Lung (tissue), 12 donors: ENCODE measurements around the gene EHD4. TPM values are rescaled to one million over a fixed set of nuclear protein-coding genes. Genes with fewer than 3 reads are reported as not detected.

Experiments
- ATAC-seq: fragments of 200-7000 bp; cut with Tn5 transposase; one replicate; pipeline ENCODE4 v1.9.1; 2020; ENCODE audit warnings: moderate number of reproducible peaks; ENCODE audit not compliant: insufficient read depth, low FRiP score
- DNase-seq, 3 donors: peaks; one replicate each; pipeline ENCODE4 v3.0.0-alpha.2; 2013 to 2017
- H3K27ac ChIP-seq, 2 donors: one replicate each; pipeline ENCODE4 v1.5.1; 2013; ENCODE audit warnings: mild to moderate bottlenecking in 2 of 2, moderate library complexity in 2 of 2, control low read depth in 1 of 2, inconsistent platforms in 1 of 2, low read depth in 1 of 2, low read length in 1 of 2
- H3K27me3 ChIP-seq, 3 donors: one replicate each; pipeline ENCODE4 v1.5.1; 2013; ENCODE audit warnings: low read length in 2 of 3; ENCODE audit not compliant: control insufficient read depth in 3 of 3, insufficient read depth in 3 of 3
- H3K36me3 ChIP-seq, 4 donors: one replicate each; pipeline ENCODE4 v1.5.1; 2013; ENCODE audit warnings: low read length in 4 of 4, mild to moderate bottlenecking in 1 of 4, moderate library complexity in 1 of 4; ENCODE audit not compliant: control insufficient read depth in 4 of 4, insufficient read depth in 4 of 4
- H3K4me1 ChIP-seq, 5 donors: one replicate each; pipeline ENCODE4 v1.5.1; 2013; ENCODE audit warnings: low read length in 5 of 5, mild to moderate bottlenecking in 2 of 5, moderate library complexity in 1 of 5; ENCODE audit not compliant: control insufficient read depth in 5 of 5, insufficient read depth in 5 of 5
- H3K4me3 ChIP-seq: one replicate; pipeline ENCODE4 v1.5.1; 2013; ENCODE audit warnings: mild to moderate bottlenecking, control low read depth, moderate library complexity
- H3K9ac ChIP-seq, 2 donors: one replicate each; pipeline ENCODE4 v1.5.1; 2013; ENCODE audit warnings: low read length in 2 of 2, control low read depth in 1 of 2; ENCODE audit not compliant: insufficient read depth in 1 of 2
- H3K9me3 ChIP-seq, 4 donors: one replicate each; pipeline ENCODE4 v1.5.1; 2013; ENCODE audit warnings: low read length in 3 of 4, mild to moderate bottlenecking in 1 of 4, moderate library complexity in 1 of 4; ENCODE audit not compliant: control insufficient read depth in 4 of 4, insufficient read depth in 3 of 4
- CTCF ChIP-seq: IDR thresholded peaks from 2 replicates; pipeline ENCODE4 v1.5.1; 2012; ENCODE audit warnings: mild to moderate bottlenecking; ENCODE audit errors: control extremely low read depth, extremely low read depth
- WGBS, 2 donors: extraction: QIAGEN DNeasy Blood & Tissue Kit; methylation state at CpG; one replicate each; pipeline ENCODE4 v1.1.7; 2013; 5-methylcytosine and 5-hydroxymethylcytosine counted together
- polyA plus RNA-seq, 2 donors: library from polyadenylated mRNA; stranded (reverse); fragments of 200-250 nt; gene quantifications; one replicate each; pipeline ENCODE4 v1.2.1, GENCODE V29; 2013
- total RNA-seq, 2 donors: library from RNA; depleted of rRNA in 1 of 2; stranded (reverse); fragments of >200 nt in 1 of 2; gene quantifications; one replicate each; pipeline ENCODE4 v1.2.1, GENCODE V29; 2014 to 2021
- donor health status: control.
- donor health status: control.
- donor health status: Bipolar disorder and iron deficiency.
- donor health status: healthy.
- donor health status: DM: yes; HTN: yes; CAD: no.

The EHD4 gene
- total and polyA plus RNA-seq, 4 donors = 16.4 to 36.3 (median 25.9) TPM

- DNase-seq = no peak
- ATAC-seq = peak; percentile 16
- Histone ChIP-seq H3K9me3 (no peaks in the 10 kb centered on the region), H3K9ac (no peak overlapping the region), H3K4me1 (peaks cover 3 to 28% (median 7%) of the 10 kb centered on the region in 5 donors), H3K4me3 (no peak overlapping the region), H3K27me3 (no peaks in the 10 kb centered on the region), H3K27ac (peak overlapping the region; percentile 43 to 82), H3K36me3 (peaks cover 0 to 5% (median under 1%) of the 10 kb centered on the region in 4 donors)
- no peak for TF ChIP-seq CTCF
- 64 to 79% methylated on average over 7 of the region's 7 CpGs for WGBS, 2 donors
Observed at GRCh38 chr15:41958002-41958420, 14.3 kb downstream of the EHD4 start.

GRCh38 chr15:41957021-41957897 is 15.1 kb downstream of the EHD4 start:
- ATAC-seq (no peak), DNase-seq (no peak)
- 77 to 84% methylated on average over 12 of the region's 12 CpGs for WGBS, 2 donors
- Histone ChIP-seq H3K4me3 (no peak overlapping the region), H3K36me3 (peaks cover 0 to 9% (median under 1%) of the 10 kb centered on the region in 4 donors), H3K4me1 (peaks cover 3 to 31% (median 7%) of the 10 kb centered on the region in 5 donors), H3K27ac (peak overlapping the region; percentile 43 to 90), H3K9me3 (no peaks in the 10 kb centered on the region), H3K9ac (no peak overlapping the region), H3K27me3 (no peaks in the 10 kb centered on the region)
- TF ChIP-seq CTCF = no peak

GRCh38 chr15:41955807-41956525 is 16.4 kb downstream of the EHD4 start:
- Histone ChIP-seq H3K4me3 (no peak overlapping the region), H3K27ac (peak overlapping the region in 1 of 2 donors; percentile 55), H3K27me3 (no peaks in the 10 kb centered on the region), H3K36me3 (peaks cover 0 to 15% (median 4%) of the 10 kb centered on the region in 4 donors), H3K9ac (no peak overlapping the region), H3K4me1 (peaks cover 3 to 34% (median 7%) of the 10 kb centered on the region in 5 donors), H3K9me3 (no peaks in the 10 kb centered on the region)
- 78 to 88% methylated on average over 21 of the region's 21 CpGs for WGBS, 2 donors
- DNase-seq (no peak), ATAC-seq (no peak)
- TF ChIP-seq CTCF = no peak
